ENCODE data around the gene USP44. TPM values are rescaled to one million over a fixed set of nuclear protein-coding genes. Genes with fewer than 3 reads are reported as not detected.

Gene USP44
- total and polyA plus RNA-seq, 2 donors (not counting 3 experiments of a cell fraction or from before 2014, with no cell fraction given) = 0.91 to 3.1 TPM

DNA sequence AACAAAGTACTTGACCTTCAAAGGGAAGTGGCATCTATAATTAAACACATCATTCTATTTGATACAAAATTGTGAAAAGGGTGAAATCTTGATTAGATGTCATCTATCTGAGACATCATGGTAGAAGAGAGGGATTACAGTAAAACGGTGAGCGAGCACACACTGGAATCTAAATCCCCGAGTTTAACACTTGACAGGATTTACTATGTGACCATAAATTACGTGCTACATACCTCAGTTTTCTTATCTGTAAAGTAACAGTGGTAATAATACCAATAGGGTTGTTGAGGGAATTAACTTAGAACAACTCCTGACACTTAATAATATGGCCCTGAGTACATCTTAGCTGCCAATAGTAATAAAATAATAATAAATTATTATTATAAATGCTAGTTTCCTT lies 13.3 kb downstream of the USP44 start:
- intact Hi-C loops (cut with micrococcal nuclease) (no loop called here), dilution Hi-C loops (cut with MboI; ENCODE audit: extremely low pct_ligation_motif_present, low sequenced_read_pairs) (no loop called here)
- Histone ChIP-seq H3K9me1 (replicated peaks; ENCODE audit: control insufficient read depth, extremely low read depth, insufficient read depth, low read length) (no peaks in the 10 kb centered on the region), H3K9me3 (replicated peaks; ENCODE audit: control insufficient read depth, insufficient read depth, low read length) (no peaks in the 10 kb centered on the region), H2AFZ (ENCODE audit: low read depth, low read length) (no peak overlapping the region), H3K79me2 (ENCODE audit: control insufficient read depth, insufficient read depth, low read length) (no peaks in the 10 kb centered on the region), H3K27me3 (ENCODE audit: control insufficient read depth in 2 of 2, insufficient read depth in 2 of 2, low read length in 2 of 2) (no peaks in the 10 kb centered on the region), H3K4me3 (replicated peaks in 1 of 3; ENCODE audit: insufficient read depth in 1 of 3, low read depth in 1 of 3, low read length in 3 of 3) (no peak overlapping the region), H4K20me1 (replicated peaks; ENCODE audit: control insufficient read depth, extremely low read depth, insufficient read depth, low read length) (no peaks in the 10 kb centered on the region), H3K27ac (ENCODE audit: insufficient read depth, low read depth, low read length) (no peak overlapping the region), H3K9ac (replicated peaks; ENCODE audit: extremely low read depth, insufficient read depth, low read length) (no peak overlapping the region), H3K4me1 (ENCODE audit: control insufficient read depth, extremely low read depth, insufficient read depth, low read length) (no peaks in the 10 kb centered on the region), H3K4me2 (ENCODE audit: insufficient read depth, low read length) (no peak overlapping the region), H3K36me3 (ENCODE audit: control insufficient read depth in 2 of 2, extremely low read depth in 1 of 2, insufficient read depth in 2 of 2, low read length in 2 of 2) (no peaks in the 10 kb centered on the region)
- DNase-seq (ENCODE audit: low read depth, low spot score) (no peak), FAIRE-seq (no peak)
- no TSS peak for BruUV-seq (replicated peaks)
- CTCF ChIA-PET = interaction anchor here (1.3 to 5.1 kb wide), 3 partner anchors 9 to 36 kb away, joined by 3 to 27 read pairs (median 4); no protein-coding TSS in a partner anchor
- TF ChIP-seq FOS (IDR thresholded peaks at IDR 0.05; ENCODE audit: borderline replicate concordance, insufficient read depth, low read length) = no peak
- TF ChIP-seq JUN (IDR thresholded peaks at IDR 0.05; ENCODE audit: borderline replicate concordance, insufficient read depth, insufficient read length, low read depth) = no peak
- TF ChIP-seq, protein P1, sequence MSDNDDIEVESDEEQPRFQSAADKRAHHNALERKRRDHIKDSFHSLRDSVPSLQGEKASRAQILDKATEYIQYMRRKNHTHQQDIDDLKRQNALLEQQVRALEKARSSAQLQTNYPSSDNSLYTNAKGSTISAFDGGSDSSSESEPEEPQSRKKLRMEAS (IDR thresholded peaks at IDR 0.05; ENCODE audit: insufficient read depth, insufficient read length) = no peak
- TF ChIP-seq, protein P2, sequence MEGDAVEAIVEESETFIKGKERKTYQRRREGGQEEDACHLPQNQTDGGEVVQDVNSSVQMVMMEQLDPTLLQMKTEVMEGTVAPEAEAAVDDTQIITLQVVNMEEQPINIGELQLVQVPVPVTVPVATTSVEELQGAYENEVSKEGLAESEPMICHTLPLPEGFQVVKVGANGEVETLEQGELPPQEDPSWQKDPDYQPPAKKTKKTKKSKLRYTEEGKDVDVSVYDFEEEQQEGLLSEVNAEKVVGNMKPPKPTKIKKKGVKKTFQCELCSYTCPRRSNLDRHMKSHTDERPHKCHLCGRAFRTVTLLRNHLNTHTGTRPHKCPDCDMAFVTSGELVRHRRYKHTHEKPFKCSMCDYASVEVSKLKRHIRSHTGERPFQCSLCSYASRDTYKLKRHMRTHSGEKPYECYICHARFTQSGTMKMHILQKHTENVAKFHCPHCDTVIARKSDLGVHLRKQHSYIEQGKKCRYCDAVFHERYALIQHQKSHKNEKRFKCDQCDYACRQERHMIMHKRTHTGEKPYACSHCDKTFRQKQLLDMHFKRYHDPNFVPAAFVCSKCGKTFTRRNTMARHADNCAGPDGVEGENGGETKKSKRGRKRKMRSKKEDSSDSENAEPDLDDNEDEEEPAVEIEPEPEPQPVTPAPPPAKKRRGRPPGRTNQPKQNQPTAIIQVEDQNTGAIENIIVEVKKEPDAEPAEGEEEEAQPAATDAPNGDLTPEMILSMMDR (IDR thresholded peaks at IDR 0.05; ENCODE audit: extremely low read depth in 1 of 2, insufficient read depth in 1 of 2, low read depth in 1 of 2, low read length in 2 of 2) = no peak
- no peak for TF ChIP-seq MYC (IDR thresholded peaks at IDR 0.05; ENCODE audit: low read depth, low read length)
- TF ChIP-seq EZH2 (IDR thresholded peaks at IDR 0.05; ENCODE audit: borderline replicate concordance, low read depth, low read length, severe bottlenecking) = no peak
- POLR2A ChIA-PET = no interaction called here

All from endothelial cell of umbilical vein (primary cell).